GM23248 (cell line): ENCODE results near the gene FOXL3.

Experiments used
- EZH2 ChIP-seq: fragments of 200-600 bp; sonication (generic); IDR thresholded peaks from 2 replicates; pipeline ENCODE4 v1.6.1; 2018; ENCODE audit warnings: antibody characterized with exemption, mild to moderate bottlenecking; ENCODE audit not compliant: insufficient read depth, poor library complexity, severe bottlenecking
- EZH2phosphoT487 ChIP-seq: fragments of 200-600 bp; sonication (generic); IDR thresholded peaks from 2 replicates; pipeline ENCODE4 v1.6.1; 2018; ENCODE audit warnings: antibody characterized with exemption, moderate library complexity, mild to moderate bottlenecking, low read depth; ENCODE audit not compliant: insufficient read depth

DNA sequence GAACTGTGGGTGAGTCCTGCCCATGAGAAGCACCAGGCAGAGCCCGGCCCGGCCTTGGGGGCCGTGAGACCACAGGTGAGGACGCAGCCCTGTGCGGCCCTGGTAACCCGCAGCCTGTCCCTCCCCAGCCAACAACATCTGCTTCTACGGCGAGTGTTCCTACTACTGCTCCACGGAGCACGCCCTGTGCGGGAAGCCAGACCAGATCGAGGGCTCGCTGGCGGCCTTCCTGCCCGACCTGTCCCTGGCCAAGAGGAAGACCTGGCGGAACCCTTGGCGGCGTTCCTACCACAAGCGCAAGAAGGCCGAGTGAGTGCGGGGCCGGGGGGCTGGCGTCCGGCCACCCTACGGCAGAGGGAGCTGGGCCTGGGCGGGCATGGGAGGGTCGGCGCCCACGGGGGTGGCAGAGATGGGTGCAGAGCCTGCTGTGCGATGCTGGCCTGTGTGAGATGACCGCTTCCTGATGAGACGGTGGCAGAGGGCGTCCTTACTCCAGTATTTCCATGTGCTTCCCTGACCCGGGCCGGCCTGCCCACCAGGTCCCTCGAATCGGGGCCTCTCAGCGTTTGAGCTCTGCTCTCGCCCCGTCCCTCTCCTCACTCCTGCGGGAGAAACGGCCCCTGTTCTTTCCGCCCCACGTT lies 34.1 kb upstream of the FOXL3 start:
- TF ChIP-seq EZH2 (no peak), EZH2phosphoT487 (no peak)
